GM12864 (cell line): Measurements from ENCODE around the gene ZSWIM6.

Experiments
- DNase-seq: peaks from one replicate; pipeline ENCODE4 v3.0.0-alpha.2; 2011; ENCODE audit warnings: low read depth
- H3K4me3 ChIP-seq: 2 replicates; pipeline ENCODE4 v1.5.1; 2011; ENCODE audit warnings: mild to moderate bottlenecking, low read depth, low read length, control low read depth
- TF ChIP-seq, protein P1 (sequence below): IDR thresholded peaks from 2 replicates; pipeline ENCODE4 v1.5.1; 2011; ENCODE audit warnings: low read depth, mild to moderate bottlenecking, moderate library complexity, low read length, control low read depth, inconsistent platforms; ENCODE audit errors: missing control alignments

The ZSWIM6 gene

GRCh38 chr5:61298580-61298979 is 33.5 kb upstream of the ZSWIM6 start:
- DNase-seq, result no peak
- H3K4me3 ChIP-seq, result no peak overlapping the region
- TF ChIP-seq, protein P1, sequence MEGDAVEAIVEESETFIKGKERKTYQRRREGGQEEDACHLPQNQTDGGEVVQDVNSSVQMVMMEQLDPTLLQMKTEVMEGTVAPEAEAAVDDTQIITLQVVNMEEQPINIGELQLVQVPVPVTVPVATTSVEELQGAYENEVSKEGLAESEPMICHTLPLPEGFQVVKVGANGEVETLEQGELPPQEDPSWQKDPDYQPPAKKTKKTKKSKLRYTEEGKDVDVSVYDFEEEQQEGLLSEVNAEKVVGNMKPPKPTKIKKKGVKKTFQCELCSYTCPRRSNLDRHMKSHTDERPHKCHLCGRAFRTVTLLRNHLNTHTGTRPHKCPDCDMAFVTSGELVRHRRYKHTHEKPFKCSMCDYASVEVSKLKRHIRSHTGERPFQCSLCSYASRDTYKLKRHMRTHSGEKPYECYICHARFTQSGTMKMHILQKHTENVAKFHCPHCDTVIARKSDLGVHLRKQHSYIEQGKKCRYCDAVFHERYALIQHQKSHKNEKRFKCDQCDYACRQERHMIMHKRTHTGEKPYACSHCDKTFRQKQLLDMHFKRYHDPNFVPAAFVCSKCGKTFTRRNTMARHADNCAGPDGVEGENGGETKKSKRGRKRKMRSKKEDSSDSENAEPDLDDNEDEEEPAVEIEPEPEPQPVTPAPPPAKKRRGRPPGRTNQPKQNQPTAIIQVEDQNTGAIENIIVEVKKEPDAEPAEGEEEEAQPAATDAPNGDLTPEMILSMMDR, result no peak

GRCh38 chr5:61299261-61299681 is 32.8 kb upstream of the ZSWIM6 start:
- H3K4me3 ChIP-seq, result no peak overlapping the region

DNA sequence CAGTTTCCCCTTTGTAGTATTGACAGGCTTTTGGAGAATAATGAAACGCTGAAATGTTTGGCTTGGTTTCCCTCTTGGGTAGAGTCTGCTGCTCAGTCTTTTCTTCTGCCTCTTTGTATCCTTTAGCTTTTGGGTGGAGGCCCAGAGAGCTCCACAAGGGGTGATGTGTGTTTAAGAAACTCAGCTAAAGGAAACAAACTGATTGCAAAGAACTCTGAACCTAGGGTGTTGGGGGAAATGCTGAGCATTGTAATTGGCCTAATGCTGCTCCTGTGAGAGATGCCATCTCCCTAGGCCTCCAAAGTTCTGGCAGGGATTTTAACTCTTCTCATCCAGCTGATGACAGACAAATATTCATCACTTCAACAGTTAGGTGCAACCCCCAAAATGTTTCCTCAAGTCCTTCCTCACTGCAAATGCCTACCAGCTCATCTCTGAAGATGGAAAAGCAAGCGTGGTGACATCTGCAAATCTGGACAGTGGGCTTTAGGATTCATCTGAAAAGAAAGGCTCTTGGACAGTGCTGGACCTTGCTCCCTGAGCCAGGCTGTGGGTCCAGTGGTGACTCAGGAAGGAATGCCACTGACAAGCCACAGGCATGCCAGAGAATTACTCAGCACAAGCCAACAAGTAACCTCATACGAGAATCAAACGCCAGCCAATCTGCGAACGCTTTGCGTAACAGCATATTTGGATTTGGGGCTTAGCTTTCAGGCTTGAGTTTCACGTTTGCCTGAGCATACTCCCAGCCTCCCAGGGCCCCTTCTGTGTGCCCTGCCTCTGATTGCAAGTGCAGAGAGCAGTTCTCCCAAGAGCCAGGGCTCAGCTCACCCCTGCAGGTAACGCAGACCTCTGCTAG is 30.5 kb upstream of the ZSWIM6 start:
- H3K4me3 ChIP-seq, result no peak overlapping the region
- TF ChIP-seq, protein P1, result no peak
- DNase-seq, result no peak

More at GRCh38 chr5:61299261-61299681, 32.8 kb upstream of the ZSWIM6 start:
- TF ChIP-seq, protein P1, result no peak
- no peak for DNase-seq

- no peak overlapping the region for H3K4me3 ChIP-seq
- TF ChIP-seq, protein P1, result no peak
- no peak for DNase-seq
Measured at GRCh38 chr5:61302200-61302563, 29.9 kb upstream of the ZSWIM6 start.

DNA sequence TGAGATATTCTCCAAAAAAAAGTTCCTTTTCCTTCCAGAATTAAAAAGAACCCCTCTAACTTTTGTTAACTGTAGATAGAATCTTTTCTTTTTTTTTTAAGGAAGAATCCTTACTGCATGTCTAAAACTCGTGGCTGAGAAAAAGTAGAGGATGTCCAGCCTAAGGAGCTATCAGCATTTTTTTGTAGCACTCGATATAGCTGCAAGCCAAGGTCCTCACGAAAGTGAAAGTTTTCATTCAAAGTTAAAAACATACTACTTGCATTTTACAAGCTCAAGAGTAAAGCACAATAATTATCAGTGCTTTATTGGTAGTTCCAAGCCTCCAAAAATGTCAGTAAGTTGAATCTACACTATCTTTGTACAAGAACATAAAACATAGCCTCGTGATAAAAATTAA is 28.7 kb upstream of the ZSWIM6 start:
- DNase-seq, result no peak
- H3K4me3 ChIP-seq, result no peak overlapping the region
- TF ChIP-seq, protein P1, result no peak

- DNase-seq, result no peak
- no peak overlapping the region for H3K4me3 ChIP-seq
- TF ChIP-seq, protein P1, result no peak
Measured at GRCh38 chr5:61304590-61305381, 27.3 kb upstream of the ZSWIM6 start.
